ENCODE results near the gene MYO1D. TPM values are rescaled to one million over a fixed set of nuclear protein-coding genes. Genes with fewer than 3 reads are reported as not detected.

The MYO1D gene
- total RNA-seq, 4 donors from 2014 or later = 60.4 to 89.0 (median 82.5) TPM

GRCh38 chr17:32486111-32486700, 390.7 kb downstream of the MYO1D start:
- TF ChIP-seq, protein P1, sequence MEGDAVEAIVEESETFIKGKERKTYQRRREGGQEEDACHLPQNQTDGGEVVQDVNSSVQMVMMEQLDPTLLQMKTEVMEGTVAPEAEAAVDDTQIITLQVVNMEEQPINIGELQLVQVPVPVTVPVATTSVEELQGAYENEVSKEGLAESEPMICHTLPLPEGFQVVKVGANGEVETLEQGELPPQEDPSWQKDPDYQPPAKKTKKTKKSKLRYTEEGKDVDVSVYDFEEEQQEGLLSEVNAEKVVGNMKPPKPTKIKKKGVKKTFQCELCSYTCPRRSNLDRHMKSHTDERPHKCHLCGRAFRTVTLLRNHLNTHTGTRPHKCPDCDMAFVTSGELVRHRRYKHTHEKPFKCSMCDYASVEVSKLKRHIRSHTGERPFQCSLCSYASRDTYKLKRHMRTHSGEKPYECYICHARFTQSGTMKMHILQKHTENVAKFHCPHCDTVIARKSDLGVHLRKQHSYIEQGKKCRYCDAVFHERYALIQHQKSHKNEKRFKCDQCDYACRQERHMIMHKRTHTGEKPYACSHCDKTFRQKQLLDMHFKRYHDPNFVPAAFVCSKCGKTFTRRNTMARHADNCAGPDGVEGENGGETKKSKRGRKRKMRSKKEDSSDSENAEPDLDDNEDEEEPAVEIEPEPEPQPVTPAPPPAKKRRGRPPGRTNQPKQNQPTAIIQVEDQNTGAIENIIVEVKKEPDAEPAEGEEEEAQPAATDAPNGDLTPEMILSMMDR (IDR thresholded peaks at IDR 0.05) = no peak
- TF ChIP-seq POLR2A (IDR thresholded peaks at IDR 0.05) = no peak
- intact Hi-C loops (cut with DNase I; ENCODE audit: low total_unique reads) = no loop called here
- WGBS, 2 donors = 8 to 12% methylated on average over 19 to 65 of the region's 72 CpGs
- peak overlapping the region; percentile 32 for H3K4me3 ChIP-seq (ENCODE audit: low read depth, poor library complexity, severe bottlenecking)
- no peak for DNase-seq (ENCODE audit: low spot score in 2 of 2)

DNA sequence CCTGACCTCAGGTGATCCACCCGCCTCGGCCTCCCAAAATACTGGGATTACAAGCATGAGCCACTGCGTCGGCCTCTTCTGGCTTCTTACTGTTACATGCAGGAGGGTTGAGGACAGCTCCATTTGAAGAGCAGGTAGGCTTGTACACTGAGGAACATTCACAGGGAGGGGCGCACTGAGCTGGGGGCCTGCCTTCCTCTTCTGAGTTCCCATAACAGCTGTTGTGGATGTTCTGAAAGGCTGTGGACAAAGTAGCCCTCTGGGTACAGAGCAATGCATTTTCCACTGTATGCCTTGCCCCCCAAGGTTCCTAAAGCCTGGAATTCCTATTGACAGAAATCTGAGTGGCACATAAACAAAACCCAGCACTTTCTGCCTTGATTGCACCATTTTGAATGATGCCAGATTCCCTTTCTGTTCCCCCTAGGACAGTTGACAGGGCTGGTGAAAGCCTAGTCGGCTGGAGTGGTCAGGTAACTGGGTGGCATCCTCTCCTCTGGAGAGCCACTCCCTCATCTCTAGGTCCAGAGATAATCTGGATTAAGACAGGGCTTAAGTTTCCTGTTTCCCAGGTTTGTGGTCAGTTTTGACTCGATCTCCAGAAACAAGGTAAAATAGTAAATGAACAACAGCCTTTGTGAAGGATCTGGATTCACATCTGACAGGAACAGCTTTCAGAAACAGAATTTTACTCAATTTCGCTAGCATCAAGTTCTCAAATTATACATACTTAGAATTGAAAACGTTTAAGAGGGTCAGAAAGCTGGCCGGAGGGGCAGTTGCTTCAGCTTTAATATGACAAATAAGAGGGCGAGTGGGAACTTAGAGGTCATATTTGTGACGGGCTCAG, 391.4 kb downstream of the MYO1D start:
- intact Hi-C loops (cut with DNase I; ENCODE audit: low total_unique reads) = no loop called here
- 62 to 67% methylated on average over 12 of the region's 12 CpGs for WGBS, 2 donors
- DNase-seq (ENCODE audit: low spot score in 2 of 2) = no peak
- no peak overlapping the region for H3K4me3 ChIP-seq (ENCODE audit: low read depth, poor library complexity, severe bottlenecking)
- TF ChIP-seq, protein P1 (IDR thresholded peaks at IDR 0.05) = no peak
- no peak for TF ChIP-seq POLR2A (IDR thresholded peaks at IDR 0.05)

DNA sequence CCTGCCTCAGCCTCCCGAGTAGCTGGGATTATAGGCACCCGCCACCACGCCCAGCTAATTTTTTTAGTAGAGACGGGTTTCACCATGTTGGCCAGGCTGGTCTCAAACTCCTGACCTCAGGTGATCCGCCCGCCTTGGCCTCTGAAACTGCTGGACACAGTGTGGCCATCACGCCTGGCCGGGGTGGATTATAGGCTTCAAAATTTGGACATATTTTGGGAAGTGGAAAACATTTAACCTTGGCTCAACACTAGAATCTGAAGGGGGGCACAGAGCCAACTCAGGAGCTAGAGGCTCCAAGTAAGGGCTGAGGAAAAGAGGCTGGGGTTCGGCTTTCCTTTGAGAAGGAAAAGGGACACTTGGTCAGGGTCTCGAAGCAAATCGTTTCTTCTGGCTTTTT, 392.3 kb downstream of the MYO1D start:
- TF ChIP-seq, protein P1 (IDR thresholded peaks at IDR 0.05) = no peak
- TF ChIP-seq POLR2A (IDR thresholded peaks at IDR 0.05) = no peak
- H3K4me3 ChIP-seq (ENCODE audit: low read depth, poor library complexity, severe bottlenecking) = no peak overlapping the region
- WGBS, 2 donors = 83 to 86% methylated on average over 11 of the region's 11 CpGs
- DNase-seq (ENCODE audit: low spot score in 2 of 2) = no peak
- intact Hi-C loops (cut with DNase I; ENCODE audit: low total_unique reads) = no loop called here

DNA sequence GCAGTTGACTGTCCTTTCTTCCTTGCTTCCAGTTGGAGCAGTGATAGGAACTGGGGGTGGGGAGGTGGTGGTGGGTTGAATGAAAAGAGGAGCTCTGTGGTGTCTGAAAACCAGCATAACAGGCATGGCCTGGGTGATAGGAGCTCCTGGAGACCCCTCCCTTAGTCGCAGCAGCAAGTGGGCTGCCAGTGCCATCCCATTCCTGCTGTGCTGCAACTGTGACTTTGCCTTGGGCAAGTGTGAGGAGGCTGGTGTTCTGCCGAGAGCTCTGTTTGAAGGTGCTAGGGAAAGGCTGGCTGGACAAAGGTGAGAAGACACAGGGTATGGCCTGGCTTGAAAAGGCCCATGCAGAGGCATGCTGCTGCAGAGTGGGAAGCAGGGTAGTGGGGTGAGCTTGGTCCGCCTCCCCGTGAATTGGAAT, 392.9 kb downstream of the MYO1D start:
- WGBS, 2 donors = 66 to 77% methylated on average over 4 of the region's 4 CpGs
- intact Hi-C loops (cut with DNase I; ENCODE audit: low total_unique reads) = no loop called here
- H3K4me3 ChIP-seq (ENCODE audit: low read depth, poor library complexity, severe bottlenecking) = no peak overlapping the region
- no peak for TF ChIP-seq POLR2A (IDR thresholded peaks at IDR 0.05)
- TF ChIP-seq, protein P1 (IDR thresholded peaks at IDR 0.05) = no peak
- DNase-seq (ENCODE audit: low spot score in 2 of 2) = no peak

- no peak for DNase-seq (ENCODE audit: low spot score in 2 of 2)
- H3K4me3 ChIP-seq (ENCODE audit: low read depth, poor library complexity, severe bottlenecking) = no peak overlapping the region
- TF ChIP-seq, protein P1 (IDR thresholded peaks at IDR 0.05) = no peak
- TF ChIP-seq POLR2A (IDR thresholded peaks at IDR 0.05) = no peak
- intact Hi-C loops (cut with DNase I; ENCODE audit: low total_unique reads) = no loop called here
- WGBS, 2 donors = 4 to 11% methylated on average over 3 to 7 of the region's 7 CpGs
Observed at GRCh38 chr17:32483451-32484019, 393.4 kb downstream of the MYO1D start.
